ENCODE results near the gene CCDC34. TPM values are rescaled to one million over a fixed set of nuclear protein-coding genes. Genes with fewer than 3 reads are reported as not detected.

The CCDC34 gene
- total and polyA plus RNA-seq, 2 of the 8 experiments (the other 6 are each of a cell fraction or from before 2014, with no cell fraction given), result 7.7 to 24.3 TPM

GRCh38 chr11:27394781-27395228 lies 31.8 kb upstream of the CCDC34 start (continued):
- TF ChIP-seq TBP (IDR thresholded peaks at IDR 0.05; ENCODE audit: low read depth, low read length), result no peak
- no peak for TF ChIP-seq BACH1 (IDR thresholded peaks at IDR 0.05; ENCODE audit: low read length)
- no peak for TF ChIP-seq RAD21 (IDR thresholded peaks at IDR 0.05 in 1 of 2, conservative IDR thresholded peaks at IDR 0.05 in 1 of 2; ENCODE audit: low read depth in 2 of 2, low read length in 2 of 2)
- TF ChIP-seq, protein P1, sequence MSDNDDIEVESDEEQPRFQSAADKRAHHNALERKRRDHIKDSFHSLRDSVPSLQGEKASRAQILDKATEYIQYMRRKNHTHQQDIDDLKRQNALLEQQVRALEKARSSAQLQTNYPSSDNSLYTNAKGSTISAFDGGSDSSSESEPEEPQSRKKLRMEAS (IDR thresholded peaks at IDR 0.05), result no peak

All from H1 (cell line).